ENCODE results near the gene COP1. TPM values are rescaled to one million over a fixed set of nuclear protein-coding genes. Genes with fewer than 3 reads are reported as not detected.
"Not testable (repeated sequence)": the region's sequence is repeated elsewhere in the genome, so short reads cannot be mapped to it uniquely, and the experiment has no call there.

Gene COP1
- 10 to 100 TPM; 33.8 to 36.9 TPM for total RNA-seq

- CTCF ChIA-PET: interaction anchor here (0.7 to 1.0 kb wide), 2 partner anchors 12 to 52 kb away, joined by 3 read pairs; no protein-coding TSS in a partner anchor
- DNase-seq (peak; percentile 97), ATAC-seq (peak; percentile 84)
- POLR2A ChIA-PET: interaction anchor here (0.6 to 1.5 kb wide), 6 partner anchors 12 to 405 kb away, joined by 3 to 6 read pairs (median 4); no protein-coding TSS in a partner anchor
- intact Hi-C loops (cut with micrococcal nuclease): loop anchor here (1.0 to 5.0 kb wide), 2 partner anchors 47 to 135 kb away; no protein-coding TSS in a partner anchor
- no peak for TF ChIP-seq CTCF (IDR thresholded peaks at IDR 0.05)
- Mint-ChIP-seq H3K9me3 (no peaks in the 10 kb centered on the region), H3K27me3 (no peaks in the 10 kb centered on the region), H3K27ac (peak within 1 kb of the TSS; percentile 98), H3K36me3 (ENCODE audit: low read depth) (peaks cover 15% of the 10 kb centered on the region), H3K4me3 (peak within 1 kb of the TSS; percentile 87), H3K4me1 (ENCODE audit: low read depth) (peaks cover 25% of the 10 kb centered on the region)
Observed at GRCh38 chr1:176206961-176207902, at the start of gene COP1. TSS of gene COP1 (minus strand) at chr1:176207286. CDS start at chr1:176206978, 308 bp downstream.

- H3K27ac Mint-ChIP-seq: no peak overlapping the region
- no peaks in the 10 kb centered on the region for H3K36me3 Mint-ChIP-seq (ENCODE audit: low read depth)
- TF ChIP-seq CTCF (IDR thresholded peaks at IDR 0.05): no peak
- no peaks in the 10 kb centered on the region for H3K4me1 Mint-ChIP-seq (ENCODE audit: low read depth)
- H3K4me3 Mint-ChIP-seq: no peak overlapping the region
- peaks cover 2% of the 10 kb centered on the region for H3K27me3 Mint-ChIP-seq
- ChIA-PET CTCF (no interaction called here), POLR2A (no interaction called here)
- H3K9me3 Mint-ChIP-seq: no peaks in the 10 kb centered on the region
- DNase-seq (no peak), ATAC-seq (no peak)
- intact Hi-C loops (cut with micrococcal nuclease): no loop called here
Observed at GRCh38 chr1:176252191-176252590, 45.1 kb upstream of the COP1 start.

GRCh38 chr1:176244851-176245250 lies 37.8 kb upstream of the COP1 start:
- TF ChIP-seq CTCF (IDR thresholded peaks at IDR 0.05): no peak
- H3K9me3 Mint-ChIP-seq: no peaks in the 10 kb centered on the region
- intact Hi-C loops (cut with micrococcal nuclease): no loop called here
- no peak for DNase-seq
- ChIA-PET POLR2A (no interaction called here), CTCF (no interaction called here)
- no peaks in the 10 kb centered on the region for H3K36me3 Mint-ChIP-seq (ENCODE audit: low read depth)
- H3K27me3 Mint-ChIP-seq: peaks cover 21% of the 10 kb centered on the region
- no peak overlapping the region for H3K27ac Mint-ChIP-seq
- ATAC-seq: no peak
- no peak overlapping the region for H3K4me3 Mint-ChIP-seq
- H3K4me1 Mint-ChIP-seq (ENCODE audit: low read depth): peaks cover 8% of the 10 kb centered on the region

GRCh38 chr1:176243746-176244145 lies 36.7 kb upstream of the COP1 start:
- Mint-ChIP-seq H3K4me1 (ENCODE audit: low read depth) (peaks cover 8% of the 10 kb centered on the region), H3K4me3 (no peak overlapping the region), H3K36me3 (ENCODE audit: low read depth) (no peaks in the 10 kb centered on the region), H3K9me3 (no peaks in the 10 kb centered on the region), H3K27ac (no peak overlapping the region), H3K27me3 (peaks cover 21% of the 10 kb centered on the region)
- ATAC-seq (no peak), DNase-seq (no peak)
- ChIA-PET POLR2A (no interaction called here), CTCF (no interaction called here)
- no peak for TF ChIP-seq CTCF (IDR thresholded peaks at IDR 0.05)
- intact Hi-C loops (cut with micrococcal nuclease): no loop called here

- intact Hi-C loops (cut with micrococcal nuclease): no loop called here
- ChIA-PET CTCF (no interaction called here), POLR2A (no interaction called here)
- TF ChIP-seq CTCF (IDR thresholded peaks at IDR 0.05): no peak
- Mint-ChIP-seq H3K4me3 (no peak overlapping the region), H3K9me3 (no peaks in the 10 kb centered on the region), H3K36me3 (ENCODE audit: low read depth) (no peaks in the 10 kb centered on the region), H3K27me3 (peaks cover 19% of the 10 kb centered on the region), H3K4me1 (ENCODE audit: low read depth) (peaks cover 8% of the 10 kb centered on the region), H3K27ac (peak overlapping the region; percentile 68)
- DNase-seq: peak; percentile 42
- peak; percentile 95 for ATAC-seq
Observed at GRCh38 chr1:176241385-176242015, 34.4 kb upstream of the COP1 start.

- H3K36me3 Mint-ChIP-seq (ENCODE audit: low read depth); DNase-seq; H3K27ac Mint-ChIP-seq; ATAC-seq; CTCF ChIA-PET; intact Hi-C loops (cut with micrococcal nuclease); POLR2A ChIA-PET; H3K4me3 Mint-ChIP-seq; H3K27me3 Mint-ChIP-seq; H3K4me1 Mint-ChIP-seq (ENCODE audit: low read depth); H3K9me3 Mint-ChIP-seq: not testable (repeated sequence)
Observed at GRCh38 chr1:176233657-176234056, 26.6 kb upstream of the COP1 start.

Data from activated CD8-positive, alpha-beta T cell treated with anti-CD3 and anti-CD28 coated beads for 36 hours (primary cell).